AG08395 (cell line): ENCODE results near the gene TFDP1.

Experiments used
- DNase-seq: peaks from one replicate; pipeline ENCODE4 v3.0.0; 2012; ENCODE audit warnings: mixed read lengths, low spot score

Gene TFDP1

DNA sequence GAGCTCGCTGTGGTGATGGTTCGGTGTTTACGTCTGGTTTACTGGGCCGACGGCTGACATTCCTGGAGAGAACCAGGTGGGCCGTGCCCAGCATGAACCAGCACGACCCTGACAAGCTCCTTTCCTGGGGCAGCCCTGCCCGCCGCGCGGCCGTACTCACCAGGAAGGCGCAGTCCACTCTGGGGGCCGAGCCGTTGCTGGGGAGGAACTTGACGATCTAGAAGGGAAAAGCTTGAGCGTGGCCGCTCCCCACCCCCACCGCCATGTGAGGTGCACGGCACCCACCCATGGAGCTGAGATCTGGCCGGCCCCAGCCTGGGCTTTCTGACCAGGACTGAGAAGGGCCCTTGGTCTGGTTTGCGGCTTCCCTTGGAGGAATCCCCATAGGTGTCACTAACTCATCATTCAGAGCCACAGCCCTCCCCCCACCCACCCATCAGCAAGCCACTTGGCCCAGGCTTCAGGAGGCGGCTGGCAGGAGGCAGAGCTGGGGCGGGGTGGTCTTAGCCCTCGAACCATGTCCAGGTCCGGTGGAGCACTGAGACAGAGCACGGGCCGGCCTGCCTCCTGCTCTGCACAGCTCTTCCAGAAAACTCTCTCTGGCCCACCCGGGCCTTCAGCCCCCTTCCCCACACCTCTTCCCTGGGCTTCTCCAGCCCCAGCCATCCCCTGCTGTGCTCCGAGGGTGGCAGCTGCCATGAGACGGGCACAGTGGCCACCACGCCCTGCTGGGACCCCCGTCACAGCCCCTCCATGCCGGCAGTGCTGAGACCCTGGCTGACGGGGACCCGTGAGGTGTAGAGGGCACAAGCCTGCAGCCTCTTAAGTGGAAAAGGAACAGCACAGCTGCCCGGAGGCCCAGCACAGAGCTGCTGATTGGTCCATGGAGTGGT lies 67.2 kb downstream of the TFDP1 start:
- DNase-seq: no peak

DNA sequence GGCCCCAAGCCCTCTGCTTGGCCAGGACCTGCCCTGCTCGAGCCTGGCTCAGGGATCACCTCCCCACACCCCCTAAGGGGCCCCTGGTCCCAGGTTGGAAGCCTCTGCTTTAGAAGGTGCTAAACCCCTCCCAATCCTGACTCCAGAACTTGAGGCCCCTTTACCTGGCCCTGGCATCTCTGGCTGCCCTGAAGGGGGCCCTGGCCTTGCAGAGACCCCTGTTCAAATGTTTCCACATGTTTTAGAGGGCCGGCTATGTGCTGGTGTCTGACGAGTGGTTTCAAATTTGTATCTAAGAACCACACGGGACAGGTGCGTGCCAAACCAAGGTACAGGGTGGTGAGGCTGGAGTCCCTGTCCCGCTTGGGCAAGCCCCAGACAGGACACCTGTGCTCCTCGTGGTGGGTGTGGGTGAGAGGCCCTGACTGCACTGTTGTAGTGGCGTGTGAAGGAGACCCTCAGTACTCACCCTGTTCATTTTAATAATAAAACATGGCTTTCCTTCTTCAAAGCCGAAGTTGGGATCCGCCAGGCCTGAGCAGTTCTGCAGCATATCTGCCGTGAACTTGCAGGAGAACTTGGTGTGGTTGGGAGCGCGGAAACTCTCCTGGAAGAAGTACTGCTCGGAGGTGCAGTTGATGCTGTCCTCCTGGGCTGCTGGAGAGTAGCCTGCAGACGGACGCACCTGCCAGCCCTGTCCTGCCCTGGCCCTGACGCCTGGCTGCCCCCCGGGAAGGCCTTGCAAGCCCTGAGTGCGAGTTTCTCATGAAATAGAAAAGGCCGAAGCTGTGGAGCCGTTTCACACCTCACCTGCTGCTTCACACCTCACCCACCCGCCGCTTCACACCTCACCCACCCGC lies 68.1 kb downstream of the TFDP1 start:
- no peak for DNase-seq

GRCh38 chr13:113653264-113654174 lies 69.0 kb downstream of the TFDP1 start:
- no peak for DNase-seq

GRCh38 chr13:113654175-113654560 lies 69.6 kb downstream of the TFDP1 start:
- DNase-seq: no peak

DNA sequence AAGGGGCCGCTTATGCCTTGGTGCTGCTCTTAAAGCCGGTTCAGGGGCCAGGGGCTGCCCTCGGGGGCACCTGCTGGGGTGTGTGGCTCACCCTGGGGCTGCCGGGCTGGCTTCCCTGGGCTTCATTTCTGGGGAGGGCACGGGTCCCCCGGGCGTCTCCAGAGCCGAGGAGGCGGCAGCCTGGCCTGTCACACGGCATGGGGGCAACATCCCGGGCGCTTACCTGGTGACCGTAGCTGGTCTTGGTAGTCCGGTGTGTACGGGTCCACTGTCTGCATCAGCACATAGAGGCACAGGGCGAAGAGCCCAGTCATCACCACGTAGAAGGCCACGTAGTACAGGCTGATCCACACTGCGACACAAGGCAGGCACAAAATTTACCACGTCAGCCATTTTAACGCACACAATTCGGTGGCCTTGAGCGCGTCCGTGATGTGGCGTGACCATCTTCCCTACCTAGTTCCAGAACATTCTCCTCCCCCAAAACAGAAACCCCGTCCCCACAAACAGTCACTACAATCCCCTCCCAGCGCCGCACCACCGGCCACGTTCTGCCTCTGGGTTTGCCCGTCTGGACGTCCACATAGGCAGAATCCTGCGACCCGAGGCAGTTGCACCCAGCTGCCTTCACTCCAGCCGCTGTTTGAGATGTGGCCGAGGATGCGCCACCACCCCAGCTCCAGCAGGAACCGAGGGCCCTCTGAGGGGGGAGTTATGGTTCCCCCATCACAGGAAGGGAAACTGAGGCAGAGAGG lies 70.2 kb downstream of the TFDP1 start:
- no peak for DNase-seq

- DNase-seq: no peak
These were observed 70.9 kb downstream of the TFDP1 start for GRCh38 chr13:113655346-113656002.

DNA sequence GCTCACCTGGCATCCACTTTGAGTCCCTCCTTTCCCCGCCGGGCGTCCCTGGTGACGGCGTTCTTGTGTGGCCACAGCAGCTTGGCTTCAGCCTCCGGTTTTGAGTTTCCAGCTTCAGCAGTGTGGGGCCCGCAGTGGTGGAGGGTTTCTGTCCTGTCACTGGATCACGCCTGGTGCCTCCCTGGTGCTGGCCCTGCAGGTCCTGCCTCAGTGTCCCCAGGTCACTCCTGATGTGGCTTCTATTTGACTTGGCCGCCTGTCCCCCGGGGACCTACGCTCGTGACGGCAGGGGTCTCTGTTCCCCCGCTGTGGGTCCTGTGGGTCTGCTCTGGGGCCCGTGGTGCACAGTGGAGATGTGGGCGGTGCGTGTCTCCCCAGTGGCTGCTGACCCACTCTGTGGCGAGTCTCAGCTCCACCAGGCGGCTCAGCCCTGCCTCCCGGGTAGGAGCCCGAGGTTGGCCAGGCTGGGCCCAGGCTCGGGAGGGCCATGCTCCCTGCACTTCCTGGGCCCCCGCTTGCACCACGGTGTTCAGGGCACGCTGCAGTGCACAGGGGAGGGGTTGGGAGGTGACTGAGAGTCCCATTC lies 71.5 kb downstream of the TFDP1 start:
- no peak for DNase-seq

DNA sequence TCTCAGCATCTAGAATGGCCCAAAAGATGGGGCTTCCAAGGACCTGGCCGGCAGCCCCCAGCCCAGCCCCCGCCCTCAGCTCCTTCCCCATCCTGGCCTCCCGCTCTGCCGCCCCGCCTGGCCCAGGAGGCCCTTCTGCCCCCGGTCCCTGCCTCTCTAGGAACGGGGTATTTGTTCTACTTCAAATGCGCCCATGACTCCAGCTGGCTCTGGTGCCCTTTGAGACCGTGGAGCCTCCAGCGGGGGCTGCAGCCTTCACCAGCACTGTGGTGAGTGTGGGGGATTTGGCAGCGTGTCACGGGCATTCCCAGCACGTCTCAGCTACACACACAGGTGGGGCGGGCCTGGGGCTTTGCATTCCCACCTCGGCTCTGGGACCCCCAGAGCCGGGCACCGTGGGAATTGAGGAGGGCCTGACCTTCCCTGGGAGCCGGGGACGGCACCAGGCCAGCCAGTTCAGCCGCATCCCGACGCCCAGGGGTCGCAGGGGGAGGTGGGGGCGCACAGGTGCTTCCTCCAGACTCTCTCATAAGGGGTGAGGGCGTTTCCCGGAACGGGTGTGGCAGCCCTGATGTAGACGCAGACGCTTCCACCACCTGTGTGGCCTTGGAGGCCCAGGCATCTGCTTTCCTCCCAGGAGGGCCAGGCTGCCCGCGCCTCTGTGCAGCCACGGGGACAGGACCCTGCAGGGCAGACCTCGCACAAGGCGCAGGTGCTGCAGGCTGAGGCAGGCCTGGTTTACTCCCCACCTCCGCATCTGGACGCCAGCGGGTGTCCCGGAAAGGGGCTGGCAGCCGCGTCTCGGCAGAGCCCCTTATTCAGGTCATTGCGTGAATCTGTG lies 72.5 kb downstream of the TFDP1 start:
- DNase-seq: no peak

DNA sequence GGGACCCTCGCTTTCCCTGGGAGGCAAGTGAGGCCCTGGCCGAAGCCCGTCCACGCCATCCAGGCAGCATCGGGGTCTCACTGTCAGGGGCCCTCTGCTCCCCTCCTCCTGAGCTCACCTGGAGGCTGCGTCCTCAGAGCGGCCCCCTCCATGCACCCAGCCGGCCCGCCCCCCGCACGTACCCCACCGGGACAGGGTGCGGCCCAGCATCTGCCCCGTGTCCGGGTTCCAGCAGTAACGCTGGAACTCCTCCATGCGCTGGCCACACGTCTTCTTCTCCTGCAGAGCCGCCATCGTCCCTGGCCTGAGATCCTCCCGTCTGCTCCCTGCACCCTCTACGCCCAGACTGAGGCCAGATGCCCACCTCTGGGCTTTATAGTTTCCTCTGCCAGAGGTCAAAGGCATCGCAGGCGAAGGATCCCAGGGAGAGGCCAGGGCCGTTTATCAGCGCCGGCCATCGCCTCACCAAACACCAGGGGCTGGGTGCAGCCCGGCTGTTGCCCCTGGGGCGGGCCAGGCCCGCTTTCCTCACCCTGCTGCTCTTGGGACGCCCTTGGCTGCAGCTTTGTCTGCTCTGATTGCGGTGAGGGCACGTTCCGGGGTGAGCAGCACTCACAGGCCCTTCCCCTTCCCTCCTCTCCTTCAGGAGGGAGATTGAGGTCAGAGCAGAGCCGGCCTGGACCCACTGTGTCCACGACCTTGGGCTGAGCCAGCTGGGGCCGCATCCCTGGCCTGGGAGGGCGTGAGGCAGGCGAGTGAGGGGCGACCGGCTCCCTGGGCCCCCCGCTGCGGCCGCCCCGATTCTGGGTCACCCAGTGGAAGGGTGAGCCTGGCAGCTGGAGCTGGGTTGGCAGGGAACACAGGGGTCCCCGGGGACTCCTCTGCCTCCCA lies 73.5 kb downstream of the TFDP1 start, which contains the start of gene ATP4B:
Gene ATP4B (minus strand): TSS at position 348 of the 891 bp plus-strand sequence. CDS start 54 bp downstream, at position 294.
- no peak for DNase-seq

DNA sequence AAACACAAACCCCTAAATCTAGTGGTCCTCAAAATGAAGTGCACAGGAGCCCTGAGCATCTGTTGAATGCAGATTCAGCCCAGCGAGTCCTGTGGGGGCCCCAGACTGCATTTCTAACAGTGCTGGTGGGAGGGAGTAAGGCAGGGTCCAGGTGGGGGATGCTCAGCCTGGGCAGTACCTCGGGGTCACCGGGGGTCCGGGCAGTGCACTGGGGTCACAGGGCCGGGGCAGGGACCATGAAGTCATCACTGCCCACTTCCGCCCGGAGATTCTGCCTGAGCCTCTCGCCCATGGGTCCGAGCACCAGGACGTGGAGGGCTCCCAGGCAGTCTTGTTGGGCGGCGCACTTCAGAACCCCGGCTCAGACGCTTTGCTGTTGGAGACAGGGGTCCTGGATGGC lies 74.3 kb downstream of the TFDP1 start:
- no peak for DNase-seq

- DNase-seq: no peak
These were observed 74.8 kb downstream of the TFDP1 start for GRCh38 chr13:113659337-113659736.

DNA sequence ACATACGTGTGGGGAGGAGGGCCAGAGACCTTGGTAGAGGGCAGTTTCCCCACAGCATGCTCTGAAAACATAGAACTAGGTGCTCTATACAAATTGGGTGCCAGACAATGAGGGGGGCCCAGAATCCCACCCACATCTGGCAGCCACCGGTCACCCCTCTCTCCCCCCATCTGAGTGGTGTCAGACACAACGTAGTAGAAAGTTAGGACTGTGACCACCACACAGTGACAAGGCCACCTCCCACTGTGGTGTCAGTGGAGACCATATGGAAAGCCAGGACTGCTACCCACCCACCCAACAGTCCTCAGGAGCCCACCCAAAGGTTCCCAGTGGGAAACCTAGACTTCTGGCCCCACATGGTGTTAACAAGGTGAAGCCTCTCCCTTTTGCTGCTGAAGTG lies 75.5 kb downstream of the TFDP1 start:
- DNase-seq: no peak

DNA sequence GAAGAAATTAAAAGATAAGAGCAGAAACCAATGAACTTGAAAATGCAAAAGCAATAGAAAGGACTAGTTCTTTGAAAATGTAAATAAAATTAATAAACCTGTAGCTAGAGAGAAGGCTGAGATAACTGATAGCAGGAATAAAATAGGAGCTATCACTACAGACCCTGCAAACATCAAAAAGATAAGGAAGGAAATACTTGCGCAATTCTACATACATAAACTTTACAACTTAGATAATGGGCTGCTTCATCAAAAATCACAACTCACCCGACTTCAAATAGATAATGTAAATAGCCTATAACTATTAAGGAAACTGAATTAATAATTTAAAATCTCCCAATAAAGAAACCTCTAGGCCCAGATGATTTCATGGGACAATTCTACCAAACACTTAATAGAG lies 77.0 kb downstream of the TFDP1 start:
- DNase-seq: no peak

DNA sequence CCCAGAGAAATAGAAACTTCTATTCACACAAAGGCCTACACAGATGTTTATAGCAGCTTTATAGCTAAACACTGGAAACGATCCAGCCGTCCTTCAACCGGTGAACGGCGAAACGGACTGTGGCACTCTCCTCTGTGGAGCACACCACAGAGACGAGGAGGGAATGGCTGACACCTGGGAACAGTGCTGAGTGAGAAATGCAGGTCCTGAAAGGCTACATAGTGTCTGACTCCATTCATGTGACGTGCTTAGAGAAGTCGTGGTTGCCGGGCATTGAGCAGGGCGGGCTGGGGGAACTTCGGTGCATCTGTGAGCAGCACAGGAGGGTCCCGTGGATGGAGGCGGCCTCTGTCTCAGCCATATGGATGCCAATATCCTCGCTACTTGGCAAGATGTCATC lies 79.4 kb downstream of the TFDP1 start:
- DNase-seq: no peak

GRCh38 chr13:113664751-113665596 lies 80.4 kb downstream of the TFDP1 start:
- no peak for DNase-seq

DNA sequence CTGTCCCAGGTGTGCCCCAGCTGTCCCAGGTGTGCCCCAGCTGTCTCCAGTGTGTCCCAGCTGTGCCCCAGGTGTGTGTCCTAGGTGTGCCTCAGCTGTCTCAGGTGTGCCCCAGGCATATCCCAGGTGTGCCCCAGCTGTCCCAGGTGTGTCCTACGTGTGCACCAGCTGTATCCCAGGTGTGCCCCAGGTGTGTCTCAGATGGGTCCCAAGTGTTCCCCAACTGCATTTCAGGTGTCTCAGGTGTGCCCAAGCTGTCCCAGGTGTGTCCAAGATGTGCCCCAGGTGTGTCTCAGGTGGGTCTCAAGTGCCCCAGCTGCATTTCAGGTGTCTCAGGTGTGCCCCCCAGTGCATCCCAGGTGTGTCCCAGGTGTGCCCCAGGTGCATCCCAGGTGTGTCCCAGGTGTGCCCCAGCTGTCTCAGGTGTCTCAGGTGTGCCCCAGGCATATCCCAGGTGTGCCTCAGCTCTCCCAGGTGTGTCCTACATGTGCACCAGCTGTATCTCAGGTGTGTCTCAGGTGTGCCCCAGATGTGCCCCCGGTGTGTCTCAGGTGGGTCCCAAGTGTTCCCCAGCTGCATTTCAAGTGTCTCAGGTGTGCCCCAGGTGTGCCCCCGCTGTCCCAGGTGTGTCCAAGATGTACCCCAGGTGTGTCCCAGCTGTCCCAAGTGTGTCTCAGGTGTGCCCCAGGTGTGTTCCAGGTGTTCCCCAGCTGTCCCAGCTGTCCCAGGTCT lies 81.2 kb downstream of the TFDP1 start:
- no peak for DNase-seq

GRCh38 chr13:113666329-113666670 lies 81.7 kb downstream of the TFDP1 start:
- DNase-seq: no peak
